IMR-90 (cell line): ENCODE measurements around the gene ZFAND5.
A peak's percentile ranks its signal among the peaks of the same experiment; 100 is the strongest.

Experiments used
- BHLHE40 ChIP-seq: fragments of 150-350 bp; IDR thresholded peaks from 2 replicates; pipeline ENCODE4 v1.6.1; 2016; ENCODE audit warnings: mild to moderate bottlenecking, low read depth, low read length
- CEBPB ChIP-seq: IDR thresholded peaks from 2 replicates; pipeline ENCODE4 v1.6.1; 2012; ENCODE audit warnings: low read depth, low read length, improper control_type of control experiment
- CHD1 ChIP-seq: IDR thresholded peaks from 2 replicates; pipeline ENCODE4 v1.6.1; 2012; ENCODE audit warnings: low read depth, low read length, improper control_type of control experiment
- FOS ChIP-seq: fragments of 150-350 bp; IDR thresholded peaks from 2 replicates; pipeline ENCODE4 v1.6.1; 2016; ENCODE audit warnings: low read depth, low read length
- MAFK ChIP-seq: IDR thresholded peaks from 2 replicates; pipeline ENCODE4 v1.6.1; 2012; ENCODE audit warnings: low read depth, low read length, improper control_type of control experiment
- MXI1 ChIP-seq: IDR thresholded peaks from 2 replicates; pipeline ENCODE4 v1.6.1; 2012; ENCODE audit warnings: low read depth, mild to moderate bottlenecking, low read length, moderate library complexity, borderline replicate concordance
- POLR2A ChIP-seq: IDR thresholded peaks from 2 replicates; pipeline ENCODE4 v1.6.1; 2012; ENCODE audit warnings: mild to moderate bottlenecking, low read depth, low read length
- RAD21 ChIP-seq: IDR thresholded peaks from 2 replicates; pipeline ENCODE4 v1.6.1; 2012; ENCODE audit warnings: low read length, improper control_type of control experiment
- RFX5 ChIP-seq: IDR thresholded peaks from 2 replicates; pipeline ENCODE4 v1.8.0; 2012; ENCODE audit warnings: low read depth, mild to moderate bottlenecking, low read length, moderate library complexity
- SMC3 ChIP-seq: fragments of 150-350 bp; IDR thresholded peaks from 2 replicates; pipeline ENCODE4 v1.6.1; 2016; ENCODE audit warnings: low read depth, mild to moderate bottlenecking, antibody characterized with exemption, low read length, moderate library complexity
- TF ChIP-seq, protein P1 (sequence below): conservative IDR thresholded peaks from 2 replicates; pipeline ENCODE4 v1.5.1; 2012; ENCODE audit warnings: mild to moderate bottlenecking, low read depth, low read length, improper control_type of control experiment
- TF ChIP-seq, protein P2 (sequence below): fragments of 150-350 bp; IDR thresholded peaks from 2 replicates; pipeline ENCODE4 v1.6.1; 2016; ENCODE audit warnings: low read depth, mild to moderate bottlenecking, low read length, moderate library complexity, borderline replicate concordance
- TF ChIP-seq, protein P3 (sequence below): fragments of 150-350 bp; IDR thresholded peaks from 2 replicates; pipeline ENCODE4 v1.6.1; 2017; ENCODE audit warnings: mild to moderate bottlenecking, antibody characterized with exemption, low read length, low read depth

DNA sequence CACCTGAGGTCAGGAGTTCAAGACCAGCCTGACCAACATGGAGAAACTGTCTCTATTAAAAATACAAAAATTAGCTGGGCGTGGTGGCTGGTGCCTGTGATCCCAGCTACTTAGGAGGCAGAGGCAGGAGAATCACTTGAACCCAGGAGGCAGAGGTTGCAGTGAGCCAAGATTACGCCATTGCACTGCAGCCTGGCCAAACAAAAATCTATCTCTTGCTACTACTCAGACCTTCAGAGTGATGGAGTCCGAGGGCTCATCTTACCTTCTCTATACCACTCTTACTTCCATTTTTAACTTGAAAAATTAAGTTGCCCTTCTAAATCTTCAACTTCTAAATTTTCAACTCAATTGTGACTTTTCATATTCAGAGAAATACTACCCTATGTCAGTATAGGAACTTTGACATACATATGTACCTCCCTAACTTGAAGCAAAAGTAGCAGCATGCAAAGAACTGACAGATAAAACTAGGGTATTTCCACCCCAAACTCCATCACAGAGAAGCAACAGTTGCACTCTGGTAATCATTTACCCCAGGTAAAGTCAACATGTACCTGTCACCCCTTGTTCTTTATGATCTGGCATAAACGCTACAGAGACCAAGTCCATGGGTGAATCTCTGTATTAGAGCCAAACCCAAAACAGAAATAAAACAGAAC lies 11.4 kb downstream of the ZFAND5 start:
- TF ChIP-seq, protein P1, sequence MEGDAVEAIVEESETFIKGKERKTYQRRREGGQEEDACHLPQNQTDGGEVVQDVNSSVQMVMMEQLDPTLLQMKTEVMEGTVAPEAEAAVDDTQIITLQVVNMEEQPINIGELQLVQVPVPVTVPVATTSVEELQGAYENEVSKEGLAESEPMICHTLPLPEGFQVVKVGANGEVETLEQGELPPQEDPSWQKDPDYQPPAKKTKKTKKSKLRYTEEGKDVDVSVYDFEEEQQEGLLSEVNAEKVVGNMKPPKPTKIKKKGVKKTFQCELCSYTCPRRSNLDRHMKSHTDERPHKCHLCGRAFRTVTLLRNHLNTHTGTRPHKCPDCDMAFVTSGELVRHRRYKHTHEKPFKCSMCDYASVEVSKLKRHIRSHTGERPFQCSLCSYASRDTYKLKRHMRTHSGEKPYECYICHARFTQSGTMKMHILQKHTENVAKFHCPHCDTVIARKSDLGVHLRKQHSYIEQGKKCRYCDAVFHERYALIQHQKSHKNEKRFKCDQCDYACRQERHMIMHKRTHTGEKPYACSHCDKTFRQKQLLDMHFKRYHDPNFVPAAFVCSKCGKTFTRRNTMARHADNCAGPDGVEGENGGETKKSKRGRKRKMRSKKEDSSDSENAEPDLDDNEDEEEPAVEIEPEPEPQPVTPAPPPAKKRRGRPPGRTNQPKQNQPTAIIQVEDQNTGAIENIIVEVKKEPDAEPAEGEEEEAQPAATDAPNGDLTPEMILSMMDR, result no peak
- TF ChIP-seq, protein P2, sequence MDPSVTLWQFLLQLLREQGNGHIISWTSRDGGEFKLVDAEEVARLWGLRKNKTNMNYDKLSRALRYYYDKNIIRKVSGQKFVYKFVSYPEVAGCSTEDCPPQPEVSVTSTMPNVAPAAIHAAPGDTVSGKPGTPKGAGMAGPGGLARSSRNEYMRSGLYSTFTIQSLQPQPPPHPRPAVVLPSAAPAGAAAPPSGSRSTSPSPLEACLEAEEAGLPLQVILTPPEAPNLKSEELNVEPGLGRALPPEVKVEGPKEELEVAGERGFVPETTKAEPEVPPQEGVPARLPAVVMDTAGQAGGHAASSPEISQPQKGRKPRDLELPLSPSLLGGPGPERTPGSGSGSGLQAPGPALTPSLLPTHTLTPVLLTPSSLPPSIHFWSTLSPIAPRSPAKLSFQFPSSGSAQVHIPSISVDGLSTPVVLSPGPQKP, result no peak
- TF ChIP-seq RFX5 (no peak), SMC3 (no peak), MXI1 (no peak), RAD21 (no peak), FOS (no peak), MAFK (no peak), CHD1 (no peak), CEBPB (no peak), POLR2A (peak; percentile 43), BHLHE40 (no peak)
- TF ChIP-seq, protein P3, sequence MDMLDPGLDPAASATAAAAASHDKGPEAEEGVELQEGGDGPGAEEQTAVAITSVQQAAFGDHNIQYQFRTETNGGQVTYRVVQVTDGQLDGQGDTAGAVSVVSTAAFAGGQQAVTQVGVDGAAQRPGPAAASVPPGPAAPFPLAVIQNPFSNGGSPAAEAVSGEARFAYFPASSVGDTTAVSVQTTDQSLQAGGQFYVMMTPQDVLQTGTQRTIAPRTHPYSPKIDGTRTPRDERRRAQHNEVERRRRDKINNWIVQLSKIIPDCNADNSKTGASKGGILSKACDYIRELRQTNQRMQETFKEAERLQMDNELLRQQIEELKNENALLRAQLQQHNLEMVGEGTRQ, result no peak
